ENCODE measurements around the gene PORCN. TPM values are rescaled to one million over a fixed set of nuclear protein-coding genes. Genes with fewer than 3 reads are reported as not detected.

PORCN gene
- total RNA-seq, 2 donors from 2014 or later, result 3.6 to 5.3 TPM

DNA sequence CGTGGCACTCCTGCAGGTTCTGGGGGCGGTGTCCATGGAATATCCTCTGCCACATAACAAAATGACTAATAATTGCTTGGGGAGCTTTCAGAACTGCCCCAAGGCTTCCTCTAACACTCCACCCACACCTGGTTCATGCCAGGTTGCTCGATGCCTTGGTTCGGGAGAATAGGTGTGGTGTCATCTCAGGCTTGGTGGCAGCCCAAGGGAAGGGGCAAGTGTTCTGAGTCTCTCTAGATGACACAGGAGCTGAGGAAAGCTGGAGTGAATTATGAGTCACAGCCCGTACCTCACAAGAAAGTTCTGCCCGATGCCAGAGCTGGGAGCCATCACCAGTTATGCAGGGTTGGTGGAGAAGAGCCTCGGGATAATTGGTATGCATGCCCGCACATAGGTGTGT lies 18.1 kb upstream of the PORCN start:
- TF ChIP-seq, protein P1, sequence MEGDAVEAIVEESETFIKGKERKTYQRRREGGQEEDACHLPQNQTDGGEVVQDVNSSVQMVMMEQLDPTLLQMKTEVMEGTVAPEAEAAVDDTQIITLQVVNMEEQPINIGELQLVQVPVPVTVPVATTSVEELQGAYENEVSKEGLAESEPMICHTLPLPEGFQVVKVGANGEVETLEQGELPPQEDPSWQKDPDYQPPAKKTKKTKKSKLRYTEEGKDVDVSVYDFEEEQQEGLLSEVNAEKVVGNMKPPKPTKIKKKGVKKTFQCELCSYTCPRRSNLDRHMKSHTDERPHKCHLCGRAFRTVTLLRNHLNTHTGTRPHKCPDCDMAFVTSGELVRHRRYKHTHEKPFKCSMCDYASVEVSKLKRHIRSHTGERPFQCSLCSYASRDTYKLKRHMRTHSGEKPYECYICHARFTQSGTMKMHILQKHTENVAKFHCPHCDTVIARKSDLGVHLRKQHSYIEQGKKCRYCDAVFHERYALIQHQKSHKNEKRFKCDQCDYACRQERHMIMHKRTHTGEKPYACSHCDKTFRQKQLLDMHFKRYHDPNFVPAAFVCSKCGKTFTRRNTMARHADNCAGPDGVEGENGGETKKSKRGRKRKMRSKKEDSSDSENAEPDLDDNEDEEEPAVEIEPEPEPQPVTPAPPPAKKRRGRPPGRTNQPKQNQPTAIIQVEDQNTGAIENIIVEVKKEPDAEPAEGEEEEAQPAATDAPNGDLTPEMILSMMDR (IDR thresholded peaks at IDR 0.05), result no peak
- no peaks in the 10 kb centered on the region for H3K27me3 ChIP-seq
- H3K9ac ChIP-seq (ENCODE audit: low read depth in 2 of 2, low read length in 2 of 2), result no peak overlapping the region
- H3K4me3 ChIP-seq, result no peak overlapping the region
- no peaks in the 10 kb centered on the region for H3K4me1 ChIP-seq
- no peaks in the 10 kb centered on the region for H3K36me3 ChIP-seq
- DNase-seq, result no peak
- no peak overlapping the region for H3K27ac ChIP-seq
- H3K9me3 ChIP-seq, result no peaks in the 10 kb centered on the region
- intact Hi-C loops (cut with DNase I), result loop anchor here (10.0 kb wide), 1 partner anchor 406 kb away; no protein-coding TSS in a partner anchor

DNA sequence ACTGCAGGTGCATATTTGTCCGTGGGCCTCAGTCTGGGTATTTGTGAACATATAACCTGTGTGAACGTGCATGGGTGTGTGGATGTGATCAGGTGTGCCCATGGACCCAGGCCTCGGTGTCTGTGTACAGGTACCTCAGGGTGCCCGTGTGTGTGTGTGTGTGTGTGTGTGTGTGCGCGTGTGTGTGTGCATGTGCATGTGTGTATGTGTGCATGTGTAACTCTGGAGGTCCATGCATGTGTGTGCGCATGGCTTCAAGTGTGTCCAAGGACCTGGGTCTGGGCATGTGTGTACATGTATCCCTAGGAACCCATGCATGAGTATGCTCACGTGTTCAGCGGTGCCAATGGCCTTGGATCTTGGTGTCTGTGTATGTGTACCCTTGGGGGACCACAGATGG lies 17.0 kb upstream of the PORCN start:
- DNase-seq, result no peak
- Histone ChIP-seq H3K9ac (ENCODE audit: low read depth in 2 of 2, low read length in 2 of 2) (no peak overlapping the region), H3K27me3 (no peaks in the 10 kb centered on the region), H3K27ac (no peak overlapping the region), H3K36me3 (no peaks in the 10 kb centered on the region), H3K4me3 (no peak overlapping the region), H3K4me1 (no peaks in the 10 kb centered on the region), H3K9me3 (no peaks in the 10 kb centered on the region)
- TF ChIP-seq, protein P1 (IDR thresholded peaks at IDR 0.05), result no peak
- intact Hi-C loops (cut with DNase I), result loop anchor here (10.0 kb wide), 1 partner anchor 407 kb away; no protein-coding TSS in a partner anchor

DNA sequence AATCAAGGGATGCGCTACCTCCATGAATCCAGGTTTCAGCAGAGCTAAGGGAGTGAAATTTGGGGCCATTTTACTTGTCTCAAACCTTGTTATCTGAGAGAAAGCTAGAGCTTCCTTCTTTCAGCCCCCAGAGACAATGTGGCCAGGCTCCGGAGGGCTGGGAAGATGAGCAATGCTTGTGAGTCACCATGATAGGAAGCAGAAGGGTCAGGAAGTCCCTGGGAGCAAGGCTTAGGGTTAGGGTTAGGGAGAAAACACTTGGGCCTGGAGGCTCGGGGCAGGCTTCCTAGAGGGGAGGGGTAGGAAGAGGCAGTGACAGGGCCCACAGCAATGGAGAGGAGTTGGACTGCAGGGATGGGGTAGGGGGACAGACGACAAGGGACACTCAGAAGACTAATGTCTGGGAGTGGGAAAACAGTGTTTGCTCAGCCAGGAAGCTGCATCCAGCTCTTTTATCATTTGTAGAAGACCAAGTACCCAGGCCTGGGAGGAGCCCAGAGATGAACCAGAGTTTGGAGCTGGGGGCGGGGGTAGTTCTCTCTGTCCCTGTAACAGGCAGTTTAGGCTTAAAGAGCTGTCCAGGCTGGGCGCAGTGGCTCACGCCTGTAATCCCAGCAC lies 16.4 kb upstream of the PORCN start:
- no peak overlapping the region for H3K4me3 ChIP-seq
- H3K27ac ChIP-seq, result no peak overlapping the region
- H3K36me3 ChIP-seq, result no peaks in the 10 kb centered on the region
- no peaks in the 10 kb centered on the region for H3K27me3 ChIP-seq
- TF ChIP-seq, protein P1 (IDR thresholded peaks at IDR 0.05), result no peak
- intact Hi-C loops (cut with DNase I), result loop anchor here (10.0 kb wide), 1 partner anchor 408 kb away; no protein-coding TSS in a partner anchor
- H3K4me1 ChIP-seq, result no peaks in the 10 kb centered on the region
- H3K9ac ChIP-seq (ENCODE audit: low read depth in 2 of 2, low read length in 2 of 2), result no peak overlapping the region
- no peak for DNase-seq
- H3K9me3 ChIP-seq, result no peaks in the 10 kb centered on the region

DNA sequence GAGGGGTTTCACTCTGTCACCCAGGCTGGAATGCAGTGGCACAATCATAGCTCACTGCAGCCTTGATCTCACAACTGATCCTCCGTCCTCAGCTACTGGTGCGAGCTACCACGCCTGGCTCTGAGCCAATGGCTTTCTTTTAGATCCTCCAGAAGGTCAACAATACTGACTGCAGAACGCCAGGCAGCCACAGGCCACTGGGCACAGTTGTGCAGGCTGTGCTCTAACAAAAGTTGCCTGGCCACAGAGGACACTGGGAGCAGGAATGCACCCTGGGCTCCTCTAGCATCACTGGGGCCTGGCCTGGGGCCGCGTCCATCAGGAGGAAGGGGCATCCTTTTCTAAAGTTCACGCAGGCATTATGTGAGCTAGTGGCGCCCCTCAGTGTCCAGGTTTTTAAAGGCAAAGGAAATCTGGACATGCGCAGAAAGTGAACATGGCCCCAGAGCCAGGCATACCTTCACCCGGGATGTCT lies 14.9 kb upstream of the PORCN start:
- Histone ChIP-seq H3K4me3 (no peak overlapping the region), H3K27ac (no peak overlapping the region), H3K9me3 (no peaks in the 10 kb centered on the region), H3K36me3 (no peaks in the 10 kb centered on the region), H3K27me3 (no peaks in the 10 kb centered on the region), H3K9ac (ENCODE audit: low read depth in 2 of 2, low read length in 2 of 2) (no peak overlapping the region), H3K4me1 (no peaks in the 10 kb centered on the region)
- DNase-seq, result no peak
- intact Hi-C loops (cut with DNase I), result loop anchor here (10.0 kb wide), 1 partner anchor 409 kb away; no protein-coding TSS in a partner anchor
- TF ChIP-seq, protein P1 (IDR thresholded peaks at IDR 0.05), result no peak

DNA sequence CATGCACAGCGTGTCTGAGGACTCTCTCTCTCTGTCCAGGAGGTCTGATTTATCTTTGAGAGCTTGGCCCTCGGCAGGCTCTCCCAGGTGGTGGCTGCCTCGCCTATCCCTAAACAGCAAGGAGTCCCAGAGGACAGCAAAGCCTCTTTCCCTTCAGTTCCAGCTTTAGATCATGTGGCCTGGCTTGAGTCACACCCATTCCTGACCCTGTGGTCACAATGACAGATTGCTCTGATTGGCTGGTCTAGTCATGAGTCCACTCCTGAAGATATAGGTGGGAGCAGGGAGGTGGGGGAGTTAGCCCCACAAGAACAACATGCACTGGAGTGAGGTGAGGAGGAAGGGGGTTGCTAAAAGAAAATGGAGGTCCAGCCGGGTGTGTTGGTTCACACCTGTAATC lies 12.1 kb upstream of the PORCN start:
- intact Hi-C loops (cut with DNase I), result loop anchor here (10.0 kb wide), 1 partner anchor 412 kb away; no protein-coding TSS in a partner anchor
- no peaks in the 10 kb centered on the region for H3K27me3 ChIP-seq
- no peak overlapping the region for H3K4me3 ChIP-seq
- no peak overlapping the region for H3K27ac ChIP-seq
- TF ChIP-seq, protein P1 (IDR thresholded peaks at IDR 0.05), result no peak
- no peak for DNase-seq
- no peaks in the 10 kb centered on the region for H3K36me3 ChIP-seq
- H3K9me3 ChIP-seq, result no peaks in the 10 kb centered on the region
- no peaks in the 10 kb centered on the region for H3K4me1 ChIP-seq
- no peak overlapping the region for H3K9ac ChIP-seq (ENCODE audit: low read depth in 2 of 2, low read length in 2 of 2)
